ENCODE measurements around the gene RARG.

GRCh38 chr12:53233671-53234121 lies 1.7 kb upstream of the RARG start:
- TF ChIP-seq EZH2 (IDR thresholded peaks at IDR 0.05; ENCODE audit: borderline replicate concordance, low read depth, low read length, severe bottlenecking) = no peak
- no peak for TF ChIP-seq MYC (IDR thresholded peaks at IDR 0.05; ENCODE audit: low read depth, low read length)
- TF ChIP-seq CTCF (IDR thresholded peaks at IDR 0.05; ENCODE audit: extremely low read depth in 1 of 2, insufficient read depth in 1 of 2, low read depth in 1 of 2, low read length in 2 of 2) = no peak
- TF ChIP-seq POLR2AphosphoS5 (IDR thresholded peaks at IDR 0.05; ENCODE audit: insufficient read depth, low read depth, low read length) = no peak
- TF ChIP-seq MAX (IDR thresholded peaks at IDR 0.05; ENCODE audit: insufficient read depth, insufficient read length) = no peak
- TF ChIP-seq POLR2A (IDR thresholded peaks at IDR 0.05; ENCODE audit: low read depth, low read length) = no peak
